Measurements from ENCODE around the gene CREBL2.
"Not testable (repeated sequence)": the region's sequence is repeated elsewhere in the genome, so short reads cannot be mapped to it uniquely, and the experiment has no call there.

The CREBL2 gene

GRCh38 chr12:12599750-12600643, 11.7 kb upstream of the CREBL2 start:
- DNase-seq, result no peak

- no peak for DNase-seq
These were observed 11.0 kb upstream of the CREBL2 start for GRCh38 chr12:12600659-12601058.

GRCh38 chr12:12604740-12605139, 6.9 kb upstream of the CREBL2 start:
- DNase-seq, result no peak

GRCh38 chr12:12606781-12607589, 4.7 kb upstream of the CREBL2 start:
- DNase-seq, result no peak

- DNase-seq, result no peak
These were observed 3.1 kb upstream of the CREBL2 start for GRCh38 chr12:12608557-12608957.

GRCh38 chr12:12609692-12610091, 2.0 kb upstream of the CREBL2 start:
- DNase-seq, result no peak

- DNase-seq, result no peak
These were observed 965 bp upstream of the CREBL2 start for GRCh38 chr12:12610711-12611110.

- peak; percentile 45 for DNase-seq
These were observed 682 bp downstream of the CREBL2 start for GRCh38 chr12:12612358-12612757.

GRCh38 chr12:12613344-12613743, 1.7 kb downstream of the CREBL2 start:
- no peak for DNase-seq

GRCh38 chr12:12614342-12614741, 2.7 kb downstream of the CREBL2 start:
- no peak for DNase-seq

- no peak for DNase-seq
These were observed 5.0 kb downstream of the CREBL2 start for GRCh38 chr12:12616512-12617310.

- not testable (repeated sequence) for DNase-seq
These were observed 6.4 kb downstream of the CREBL2 start for GRCh38 chr12:12618064-12618463.

- DNase-seq, result no peak
These were observed 9.1 kb downstream of the CREBL2 start for GRCh38 chr12:12620730-12621315.

- no peak for DNase-seq
These were observed 10.7 kb downstream of the CREBL2 start for GRCh38 chr12:12622418-12622817.

GRCh38 chr12:12624498-12624992, 12.9 kb downstream of the CREBL2 start:
- no peak for DNase-seq

- no peak for DNase-seq
These were observed 14.8 kb downstream of the CREBL2 start for GRCh38 chr12:12626471-12626870.

- DNase-seq, result no peak
These were observed 15.7 kb downstream of the CREBL2 start for GRCh38 chr12:12627308-12627827.

- no peak for DNase-seq
These were observed 16.3 kb downstream of the CREBL2 start for GRCh38 chr12:12628013-12628412.

GRCh38 chr12:12630850-12631249, 19.2 kb downstream of the CREBL2 start:
- no peak for DNase-seq

GRCh38 chr12:12635651-12636050, 24.0 kb downstream of the CREBL2 start:
- no peak for DNase-seq

- DNase-seq, result no peak
These were observed 25.0 kb downstream of the CREBL2 start for GRCh38 chr12:12636641-12637040.

GRCh38 chr12:12639995-12640394, 28.3 kb downstream of the CREBL2 start:
- DNase-seq, result not testable (repeated sequence)
